GM18873 (cell line): ENCODE measurements around the gene TLL1.

Source experiments
- ATAC-seq: cut with Tn5 transposase; IDR thresholded peaks from one replicate; pipeline ENCODE4 v1.9.1; 2021; ENCODE audit warnings: mild to moderate bottlenecking, moderate library complexity, moderate number of reproducible peaks; ENCODE audit not compliant: unreplicated experiment, low FRiP score

The TLL1 gene

GRCh38 chr4:166134285-166134684 is 261.2 kb downstream of the TLL1 start:
- no peak for ATAC-seq

DNA sequence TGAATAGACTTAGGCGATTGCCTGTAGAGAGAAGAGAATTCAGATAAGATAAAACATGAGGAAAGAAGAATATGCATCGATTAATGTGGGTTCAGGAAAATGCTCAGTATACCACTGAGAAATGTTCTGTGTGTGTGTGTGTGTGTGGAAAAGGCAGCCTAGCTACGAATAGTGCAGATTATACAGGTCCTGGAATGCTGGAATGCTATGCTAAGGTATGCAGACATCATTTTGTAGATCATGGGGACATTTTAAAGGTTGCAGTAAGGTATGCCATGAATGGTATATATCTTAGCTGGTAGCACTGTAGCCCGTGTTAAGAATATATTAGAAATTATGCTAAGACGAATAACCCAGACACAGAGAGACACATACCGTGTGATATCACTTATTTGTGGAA is 267.9 kb downstream of the TLL1 start:
- ATAC-seq: no peak

GRCh38 chr4:166143227-166143626 is 270.2 kb downstream of the TLL1 start:
- ATAC-seq: no peak

DNA sequence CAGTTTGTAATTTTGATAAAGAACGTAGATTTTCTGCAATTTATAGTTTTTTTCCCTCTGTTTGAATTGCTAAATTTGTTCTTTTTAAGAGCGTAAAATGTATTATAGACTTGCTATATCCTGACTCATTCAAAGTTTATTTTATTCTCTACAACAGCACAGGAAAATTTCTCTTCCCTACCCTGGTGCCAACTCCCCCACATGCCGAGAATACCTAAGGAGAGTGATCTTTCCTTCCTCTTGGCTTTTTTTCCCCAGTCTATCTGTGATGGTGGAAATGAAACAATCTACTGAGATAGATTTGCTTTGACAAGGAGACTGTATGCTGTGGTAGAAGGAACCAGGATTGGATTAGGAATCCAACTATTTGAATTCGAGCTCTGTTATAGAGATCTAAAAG is 271.6 kb downstream of the TLL1 start:
- no peak for ATAC-seq

GRCh38 chr4:166146806-166147540 is 273.9 kb downstream of the TLL1 start:
- ATAC-seq: no peak
